Right ventricle myocardium inferior (tissue), 1 donor: ENCODE data around the gene BUD31. TPM values are rescaled to one million over a fixed set of nuclear protein-coding genes. Genes with fewer than 3 reads are reported as not detected.

ENCODE experiments used
- ATAC-seq: fragments of 200-7000 bp; cut with Tn5 transposase; one replicate; pipeline ENCODE4 v1.9.1; 2020; ENCODE audit warnings: mild to moderate bottlenecking, moderate library complexity
- DNase-seq: peaks from one replicate; pipeline ENCODE4 v3.0.0; 2021; ENCODE audit errors: missing footprints
- intact Hi-C: fragments of 100-400 bp; cut with DNase I; formaldehyde crosslinking; loops from one replicate; pipeline ENCODE4 v1.11.0; 2022
- long read RNA-seq: library from polyadenylated mRNA; unstranded; transcript quantifications from one replicate; pipeline ENCODE4 v2.0.0, GENCODE V29; 2021
- total RNA-seq: library from RNA; stranded (reverse); fragmentation: NEBNext Ultra II Directional; extraction: Animal tissue kit (Norgen Biotek cat#: 25700); gene quantifications from one replicate; pipeline ENCODE4 v1.2.1, GENCODE V29; 2021
- donor health status: DM: no; HTN: yes; CAD: no; lungs with severe emphysema.

The BUD31 gene
- total RNA-seq: 38.1 TPM
- long read RNA-seq, transcript BUD31-201 (6 exons, 1,035 nt): minor isoform, 5 of 16 reads
- long read RNA-seq, transcript BUD31-202 (6 exons, 1,139 nt): major isoform, 8 of 16 reads
- long read RNA-seq, partial matches to known transcripts: 2 of 16 reads
- long read RNA-seq, other reads (novel, unspliced or antisense): 1 of 16 reads

DNA sequence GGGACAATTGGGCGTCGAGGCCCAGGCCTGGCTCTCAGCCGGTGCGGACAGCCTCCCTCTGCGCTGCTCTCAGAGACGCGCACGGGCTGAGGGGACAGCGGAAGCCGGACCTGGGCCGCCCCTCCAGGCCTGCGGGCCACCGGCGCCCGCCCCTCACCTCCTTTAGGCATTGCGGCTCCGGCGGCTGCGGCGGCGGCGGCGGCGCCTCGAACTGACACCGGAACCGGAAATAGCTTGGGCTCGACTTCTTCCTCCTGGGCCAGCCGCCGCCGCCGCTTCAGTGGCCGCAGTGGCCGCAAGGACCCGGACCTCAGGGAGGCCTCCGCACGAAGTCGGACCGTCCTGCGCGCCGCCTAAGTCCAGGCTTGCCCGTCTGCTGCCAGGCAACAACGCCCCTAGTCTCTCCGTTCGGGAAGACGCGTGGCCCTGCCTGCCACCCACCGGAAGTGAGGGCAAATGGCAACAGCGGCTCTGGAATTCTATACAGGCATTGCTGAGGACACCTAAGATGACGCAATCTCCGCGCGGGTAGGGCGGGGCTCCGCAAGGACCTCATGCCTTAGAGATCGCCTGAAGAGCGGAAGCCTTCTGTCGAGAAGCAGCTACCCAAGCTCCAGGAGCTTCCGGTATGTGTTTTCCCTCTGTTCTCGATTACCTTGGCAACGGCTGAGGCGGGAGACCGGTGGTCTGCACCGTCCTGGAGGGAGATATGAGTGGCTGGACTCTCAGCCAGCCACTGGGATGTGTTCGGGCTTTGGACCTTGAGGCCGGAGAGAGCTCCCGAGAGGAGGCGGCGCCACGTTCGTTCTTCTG is at the start of gene BUD31, which contains the start of gene PDAP1:
Gene BUD31, plus strand, starts transcription at position 591 of the 813 bp plus-strand sequence. CDS start 2,124 bp downstream, outside the sequence.
Gene PDAP1, minus strand, starts transcription at position 219 of the 813 bp plus-strand sequence. Its CDS starts 49 bp downstream, at position 170.
- ATAC-seq (peak; percentile 95), DNase-seq (peak; percentile 97)
- intact Hi-C loops: loop anchor here (1.0 to 5.0 kb wide), 2 partner anchors 33 to 81 kb away; partner anchors contain the start of gene ARPC1A

DNA sequence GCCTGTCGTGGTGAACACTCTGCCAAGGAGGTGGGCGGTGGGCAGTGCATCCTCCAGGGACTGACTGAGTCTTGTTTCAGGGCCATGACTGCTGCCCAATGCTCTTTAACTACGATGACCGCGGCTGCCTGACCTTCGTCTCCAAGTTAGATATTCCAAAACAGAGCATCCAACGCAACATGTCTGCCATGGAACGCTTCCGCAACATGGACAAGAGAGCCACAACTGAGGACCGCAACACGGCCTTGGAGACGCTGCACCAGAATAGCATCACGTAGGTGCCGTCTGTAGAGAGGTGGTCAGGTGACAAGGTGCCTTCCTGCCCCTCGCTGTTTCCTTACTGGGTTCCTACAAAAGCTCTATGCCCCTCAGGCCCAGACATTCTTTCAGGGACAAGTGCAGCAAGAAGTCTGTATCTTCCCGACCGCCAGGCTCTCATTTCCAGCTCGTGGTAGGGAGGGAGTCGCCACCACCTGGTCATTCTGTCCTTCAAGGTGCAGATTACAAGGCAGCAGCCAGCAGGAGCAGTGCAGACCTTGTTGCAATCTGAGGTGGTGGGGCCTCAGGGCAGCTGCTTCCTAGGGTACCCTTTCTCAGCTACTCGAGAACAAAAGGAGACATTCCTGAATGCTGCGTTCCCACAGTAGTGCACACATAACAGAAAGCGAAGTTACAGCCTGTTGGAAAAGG is 49.2 kb upstream of the BUD31 start:
- ATAC-seq (no peak), DNase-seq (no peak)
- intact Hi-C loops: no loop called here

DNA sequence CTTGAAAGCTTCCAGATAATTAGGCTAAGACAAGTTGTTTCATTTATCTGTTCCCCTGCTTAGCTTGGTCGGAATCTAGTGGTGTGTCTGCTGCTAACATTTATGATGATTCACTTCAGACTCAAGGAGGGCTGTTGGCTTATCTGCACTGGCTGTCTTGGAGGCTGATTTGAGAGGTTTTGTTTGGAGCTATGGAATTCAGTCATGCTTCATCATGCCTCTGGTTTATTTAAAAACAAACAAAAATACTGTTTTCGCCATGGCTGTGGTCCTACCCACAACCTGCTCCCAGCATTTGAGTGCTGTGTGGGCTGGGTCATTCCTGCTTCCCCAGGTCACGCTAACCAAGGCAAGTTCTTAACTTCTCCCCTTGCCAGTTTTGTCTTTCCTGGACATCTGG is 46.0 kb upstream of the BUD31 start:
- ATAC-seq (no peak), DNase-seq (no peak)
- intact Hi-C loops: no loop called here

GRCh38 chr7:99363286-99363685 is 45.5 kb upstream of the BUD31 start:
- intact Hi-C loops: no loop called here
- ATAC-seq: no peak
- no peak for DNase-seq

DNA sequence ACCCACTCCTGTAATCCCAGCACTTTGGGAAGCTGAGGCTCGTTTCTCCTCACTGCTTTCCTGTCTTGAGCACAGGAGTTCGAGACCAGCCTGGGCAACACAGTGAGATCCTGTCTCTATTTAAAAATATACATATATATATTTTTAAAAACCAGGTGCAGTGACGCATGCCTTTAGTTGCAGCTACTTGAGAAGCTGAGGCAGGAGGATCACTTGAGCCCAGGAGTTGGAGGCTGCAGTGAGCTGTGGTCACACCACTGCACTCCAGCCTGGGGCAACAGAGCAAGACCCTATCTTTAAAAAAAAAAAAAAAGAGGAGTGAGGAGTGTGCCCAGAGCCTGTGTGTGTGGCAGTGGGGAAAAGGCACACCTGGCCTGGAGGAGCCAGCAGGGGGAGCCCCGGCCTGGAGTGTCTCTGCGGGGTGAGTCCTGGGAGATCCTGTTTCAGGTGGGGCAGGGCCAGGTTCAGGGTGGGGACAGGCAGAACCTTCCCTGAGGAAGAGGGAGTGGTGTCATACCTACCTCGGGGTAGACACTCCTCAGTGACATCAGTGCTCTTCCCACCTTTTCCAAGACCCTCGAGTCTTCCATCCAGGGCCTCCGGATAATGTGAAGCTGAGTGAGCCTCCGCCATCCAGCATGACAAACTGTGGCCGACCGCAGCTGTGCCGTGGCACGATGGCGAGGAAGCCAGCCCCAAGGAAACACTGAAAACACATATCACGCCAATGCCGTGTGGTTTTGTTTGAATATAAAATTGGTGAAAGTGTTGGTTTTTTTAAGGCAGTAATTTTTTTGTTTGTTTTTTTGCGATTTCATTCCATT is 43.2 kb upstream of the BUD31 start:
- peak; percentile 38 for ATAC-seq
- intact Hi-C loops: no loop called here
- peak; percentile 83 for DNase-seq

DNA sequence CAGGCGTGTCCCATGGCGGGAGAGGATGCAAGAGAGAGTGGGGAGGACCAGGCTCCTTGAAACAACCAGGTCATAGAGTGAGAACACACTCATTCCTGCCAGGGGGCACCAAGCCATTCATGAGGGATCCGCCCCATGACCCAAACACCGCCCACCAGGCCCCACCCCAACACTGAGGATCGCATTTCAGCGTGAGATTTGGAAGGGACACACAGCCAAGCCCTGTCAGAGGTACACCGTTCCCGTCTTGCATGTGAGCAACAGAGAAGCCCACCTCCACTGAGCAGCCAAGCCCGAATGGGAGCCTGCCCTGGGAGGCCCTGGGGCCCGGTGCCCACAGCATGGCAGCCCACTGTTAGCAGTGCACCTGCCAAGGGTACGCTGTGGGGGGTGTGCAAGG is 42.1 kb upstream of the BUD31 start:
- ATAC-seq: no peak
- DNase-seq: no peak
- intact Hi-C loops: no loop called here

GRCh38 chr7:99368750-99369389 is 39.9 kb upstream of the BUD31 start:
- intact Hi-C loops: no loop called here
- ATAC-seq: no peak

DNA sequence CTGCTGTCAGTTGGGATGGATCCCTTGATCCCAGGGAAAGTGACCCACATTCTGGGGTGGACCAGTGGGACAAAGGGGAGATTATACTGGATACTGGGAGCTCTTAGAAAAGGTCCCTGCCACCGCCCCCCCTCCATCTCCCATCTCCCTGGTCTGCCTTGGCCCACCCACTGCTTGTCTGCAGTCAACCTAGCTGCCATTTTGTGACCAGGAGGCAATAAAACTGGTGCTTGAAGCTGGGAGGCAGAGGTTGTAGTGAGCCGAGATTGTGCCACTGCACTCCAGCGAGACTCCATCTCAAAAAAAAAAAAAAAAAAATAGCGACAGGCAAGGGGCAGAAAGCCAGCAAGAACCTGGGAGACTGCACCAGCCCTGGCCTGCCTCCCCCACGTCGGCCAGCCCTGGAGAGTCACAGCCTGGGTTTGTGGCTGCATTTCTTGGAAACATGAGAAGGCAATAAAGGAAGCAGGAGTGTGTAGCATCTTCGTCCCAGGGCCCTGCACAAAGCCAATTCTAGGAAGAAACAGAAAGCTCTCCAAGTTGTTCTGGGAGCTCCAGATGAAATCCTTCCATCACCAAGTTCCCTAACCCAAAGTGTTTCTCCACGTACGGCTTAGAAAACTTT is 38.9 kb upstream of the BUD31 start:
- DNase-seq (no peak), ATAC-seq (no peak)
- intact Hi-C loops: loop anchor here (5.0 kb wide), 1 partner anchor 38 kb away; no protein-coding TSS in a partner anchor

More at GRCh38 chr7:99368750-99369389, 39.9 kb upstream of the BUD31 start:
- no peak for DNase-seq

GRCh38 chr7:99371376-99371920 is 37.3 kb upstream of the BUD31 start:
- intact Hi-C loops: loop anchor here (5.0 kb wide), 1 partner anchor 39 kb away; no protein-coding TSS in a partner anchor
- no peak for DNase-seq
- ATAC-seq: no peak

GRCh38 chr7:99372275-99373090 is 36.3 kb upstream of the BUD31 start:
- ATAC-seq (peak; percentile 6), DNase-seq (no peak)
- intact Hi-C loops: loop anchor here (5.0 kb wide), 1 partner anchor 40 kb away; no protein-coding TSS in a partner anchor

DNA sequence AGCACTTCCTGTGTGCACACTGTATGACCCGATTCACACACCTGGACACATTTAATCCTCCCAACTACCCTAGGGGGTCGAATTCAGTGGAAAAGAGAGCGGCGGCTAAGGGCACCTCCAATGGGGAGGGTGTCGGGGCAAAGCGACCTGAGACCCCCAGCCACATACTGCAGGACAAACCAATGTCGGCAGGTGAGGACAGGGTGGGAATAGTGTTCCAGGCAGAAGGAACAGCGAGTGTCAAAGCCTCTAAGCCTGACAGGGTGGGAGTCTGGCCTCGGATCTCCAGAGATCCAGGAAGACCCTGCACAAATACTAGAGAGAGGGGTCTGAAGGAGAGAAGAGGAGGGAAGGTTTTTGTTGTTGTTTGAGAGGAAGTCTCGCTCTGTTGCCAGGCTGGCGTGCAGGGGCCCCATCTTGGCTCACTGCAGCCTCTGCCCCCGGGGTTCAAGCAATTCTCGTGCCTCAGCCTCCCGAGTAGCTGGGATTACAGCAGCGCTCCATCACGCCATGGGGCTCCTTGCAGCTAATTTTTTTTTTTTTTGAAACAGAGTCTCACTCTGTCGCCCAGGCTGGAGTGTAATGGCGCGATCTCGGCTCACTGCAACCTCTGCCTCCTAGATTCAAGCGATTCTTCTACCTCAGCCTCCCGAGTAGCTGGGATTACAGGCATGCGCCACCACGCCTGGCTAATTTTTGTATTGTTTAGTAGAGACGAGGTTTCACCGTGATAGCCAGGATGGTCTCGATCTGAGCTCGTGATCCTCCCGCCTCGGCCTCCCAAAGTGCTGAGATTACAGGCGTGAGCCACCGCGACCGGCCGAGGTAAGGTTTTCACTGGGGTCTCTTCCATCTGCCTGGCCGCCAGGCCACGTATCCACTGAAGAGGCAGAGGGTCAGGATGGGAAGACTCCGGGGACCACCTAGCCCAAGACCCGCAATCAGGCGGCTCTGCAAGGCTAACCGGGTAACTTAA is 35.4 kb upstream of the BUD31 start:
- DNase-seq (no peak), ATAC-seq (no peak)
- intact Hi-C loops: loop anchor here (5.0 kb wide), 1 partner anchor 41 kb away; no protein-coding TSS in a partner anchor

DNA sequence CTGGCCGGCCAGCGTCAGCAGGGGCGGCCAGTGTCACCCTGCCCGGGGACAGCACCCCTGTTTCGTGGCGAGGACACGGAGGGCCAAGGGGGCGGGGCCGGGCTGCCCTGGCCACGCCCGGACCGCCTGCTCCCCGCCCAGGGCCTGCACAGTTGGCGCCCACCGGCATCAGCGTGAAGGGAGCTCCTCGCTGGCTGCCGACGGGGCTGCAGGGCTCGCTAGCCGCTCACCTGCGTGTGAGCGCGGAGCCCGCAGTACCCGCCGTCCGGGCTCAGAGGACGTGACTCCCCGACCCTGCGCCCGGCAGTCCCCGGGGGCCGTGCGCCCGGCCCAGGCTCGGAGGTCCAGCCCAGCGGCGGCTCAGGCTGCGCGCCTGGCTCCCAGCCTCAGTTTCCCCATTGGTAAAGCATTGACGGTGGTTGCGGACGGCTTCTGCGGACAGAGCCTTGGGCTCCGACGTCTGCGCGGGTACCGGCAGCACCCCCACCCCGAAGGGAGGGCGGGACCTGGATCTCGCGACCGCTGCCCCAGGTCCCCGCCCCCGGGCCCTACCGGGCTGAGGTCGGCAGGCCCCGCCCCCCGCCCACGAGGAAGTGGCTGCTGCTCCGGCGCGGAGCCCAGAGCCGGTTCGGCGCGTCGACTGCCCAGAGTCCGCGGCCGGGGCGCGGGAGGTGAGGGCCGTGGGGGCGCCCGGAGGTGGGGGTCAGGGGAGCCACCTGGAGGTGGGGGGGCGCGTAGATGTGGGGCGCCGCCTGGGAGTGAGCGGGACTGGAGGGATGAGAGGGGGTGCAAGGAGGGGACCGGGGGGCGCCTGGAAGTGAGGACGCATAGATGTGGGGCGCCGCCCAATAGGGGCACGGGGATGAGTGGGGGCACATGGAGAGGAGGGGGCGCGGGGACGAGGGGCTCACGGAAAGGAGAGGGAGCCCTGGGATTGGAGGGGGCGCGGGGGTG is 34.4 kb upstream of the BUD31 start, which contains the start of gene ARPC1B:
Gene ARPC1B, plus strand, starts transcription at position 620 of the 954 bp plus-strand sequence. CDS start 10,985 bp downstream, outside the sequence.
- peak; percentile 79 for ATAC-seq
- DNase-seq: peak; percentile 95
- intact Hi-C loops: loop anchor here (1.0 to 5.0 kb wide), 2 partner anchors 34 to 42 kb away; partner anchors contain the start of genes BUD31 and PDAP1

DNA sequence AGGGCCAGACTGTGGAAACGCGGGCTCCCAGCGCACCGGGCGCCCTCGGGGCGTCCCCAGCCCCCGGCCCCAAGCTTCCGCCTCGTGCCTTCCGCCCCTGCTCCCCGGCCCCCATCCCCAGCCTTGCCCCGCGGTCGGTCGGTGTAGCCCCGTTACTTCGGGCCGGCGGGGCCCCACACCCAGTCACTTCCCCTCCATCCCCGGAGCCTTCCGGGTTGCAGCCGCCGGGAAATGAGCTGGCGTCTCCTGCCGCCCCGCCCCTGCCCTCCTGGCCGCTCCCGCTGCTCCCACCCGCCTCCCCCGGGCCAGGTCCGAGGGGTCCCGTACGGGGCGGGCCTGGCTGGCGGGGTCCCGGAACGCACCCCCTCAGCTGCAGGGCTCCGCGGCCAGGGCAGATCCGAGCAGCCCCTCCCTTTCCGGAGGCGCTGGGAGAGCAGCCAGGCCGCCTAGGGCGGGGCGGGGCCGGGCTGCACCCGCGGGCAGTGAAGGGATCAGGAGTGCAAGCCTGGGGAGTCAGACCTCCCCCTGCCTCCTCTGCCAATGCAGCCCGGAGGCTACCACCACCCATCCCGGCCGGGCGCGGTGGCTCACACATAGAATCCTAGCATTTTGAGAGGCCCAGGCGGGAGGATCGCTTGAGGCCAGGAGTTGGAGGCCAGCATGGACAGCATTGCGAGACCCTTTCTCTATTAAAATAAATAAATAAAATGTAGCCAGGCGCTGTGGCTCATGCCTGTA is 33.5 kb upstream of the BUD31 start:
- ATAC-seq: peak; percentile 80
- DNase-seq: peak; percentile 91
- intact Hi-C loops: loop anchor here (1.0 kb wide), 1 partner anchor 33 kb away; the partner anchor contains the start of genes BUD31 and PDAP1
